Neural progenitor cell (in vitro differentiated cells): ENCODE data around the gene SYT1.

ENCODE experiments used
- CTCF ChIP-seq: fragments of 200-600 bp; sonication (generic); IDR thresholded peaks from 2 replicates; pipeline ENCODE4 v1.5.1; 2017; ENCODE audit warnings: antibody characterized with exemption, mild to moderate bottlenecking
- EZH2phosphoT487 ChIP-seq: fragments of 200-600 bp; sonication (generic); IDR thresholded peaks from 2 replicates; pipeline ENCODE4 v1.6.1; 2017; ENCODE audit warnings: antibody characterized with exemption

GRCh38 chr12:79067977-79068376 lies 203.4 kb downstream of the SYT1 start:
- TF ChIP-seq CTCF (no peak), EZH2phosphoT487 (no peak)
